ENCODE results near the gene ZFHX2.
"Not testable (repeated sequence)": the region's sequence is repeated elsewhere in the genome, so short reads cannot be mapped to it uniquely, and the experiment has no call there.

Gene ZFHX2

GRCh38 chr14:23544511-23545447, 6.8 kb downstream of the ZFHX2 start:
- no peak overlapping the region for H3K27ac ChIP-seq
- DNase-seq (ENCODE audit: low read depth, low spot score): no peak

GRCh38 chr14:23543403-23543802, 8.2 kb downstream of the ZFHX2 start:
- no peak for DNase-seq (ENCODE audit: low read depth, low spot score)
- no peak overlapping the region for H3K27ac ChIP-seq

GRCh38 chr14:23542261-23542660, 9.3 kb downstream of the ZFHX2 start:
- no peak for DNase-seq (ENCODE audit: low read depth, low spot score)
- no peak overlapping the region for H3K27ac ChIP-seq

GRCh38 chr14:23540141-23540469, 11.5 kb downstream of the ZFHX2 start:
- H3K27ac ChIP-seq: no peak overlapping the region
- DNase-seq (ENCODE audit: low read depth, low spot score): no peak

GRCh38 chr14:23539248-23540140, 12.1 kb downstream of the ZFHX2 start:
- DNase-seq (ENCODE audit: low read depth, low spot score): no peak
- H3K27ac ChIP-seq: no peak overlapping the region

GRCh38 chr14:23538785-23539184, 12.8 kb downstream of the ZFHX2 start:
- H3K27ac ChIP-seq: no peak overlapping the region
- DNase-seq (ENCODE audit: low read depth, low spot score): no peak

- DNase-seq (ENCODE audit: low read depth, low spot score): no peak
- no peak overlapping the region for H3K27ac ChIP-seq
These were observed 13.4 kb downstream of the ZFHX2 start for GRCh38 chr14:23538050-23538718.

- DNase-seq (ENCODE audit: low read depth, low spot score): no peak
- no peak overlapping the region for H3K27ac ChIP-seq
These were observed 14.1 kb downstream of the ZFHX2 start for GRCh38 chr14:23537351-23538049.

- not testable (repeated sequence) for H3K27ac ChIP-seq; DNase-seq (ENCODE audit: low read depth, low spot score)
These were observed 14.7 kb downstream of the ZFHX2 start for GRCh38 chr14:23536906-23537305.

GRCh38 chr14:23536494-23536893, 15.1 kb downstream of the ZFHX2 start:
- H3K27ac ChIP-seq: no peak overlapping the region
- DNase-seq (ENCODE audit: low read depth, low spot score): no peak

- no peak overlapping the region for H3K27ac ChIP-seq
- no peak for DNase-seq (ENCODE audit: low read depth, low spot score)
These were observed 15.6 kb downstream of the ZFHX2 start for GRCh38 chr14:23535943-23536342.

- no peak overlapping the region for H3K27ac ChIP-seq
- no peak for DNase-seq (ENCODE audit: low read depth, low spot score)
These were observed 17.7 kb downstream of the ZFHX2 start for GRCh38 chr14:23533652-23534435.

GRCh38 chr14:23532658-23533057, 18.9 kb downstream of the ZFHX2 start:
- DNase-seq (ENCODE audit: low read depth, low spot score): no peak
- H3K27ac ChIP-seq: no peak overlapping the region

GRCh38 chr14:23531391-23531790, 20.2 kb downstream of the ZFHX2 start:
- no peak for DNase-seq (ENCODE audit: low read depth, low spot score)
- H3K27ac ChIP-seq: no peak overlapping the region

- DNase-seq (ENCODE audit: low read depth, low spot score): no peak
These were observed 21.1 kb downstream of the ZFHX2 start for GRCh38 chr14:23530375-23531055.

GRCh38 chr14:23529016-23529415, 22.5 kb downstream of the ZFHX2 start:
- no peak overlapping the region for H3K27ac ChIP-seq
- DNase-seq (ENCODE audit: low read depth, low spot score): no peak

More at GRCh38 chr14:23530375-23531055, 21.1 kb downstream of the ZFHX2 start:
- no peak overlapping the region for H3K27ac ChIP-seq

GRCh38 chr14:23528555-23528954, 23.0 kb downstream of the ZFHX2 start:
- no peak for DNase-seq (ENCODE audit: low read depth, low spot score)

GRCh38 chr14:23525611-23526010, 26.0 kb downstream of the ZFHX2 start:
- DNase-seq (ENCODE audit: low read depth, low spot score): no peak
- H3K27ac ChIP-seq: no peak overlapping the region

More at GRCh38 chr14:23528555-23528954, 23.0 kb downstream of the ZFHX2 start:
- H3K27ac ChIP-seq: no peak overlapping the region

- no peak overlapping the region for H3K27ac ChIP-seq
These were observed 26.6 kb downstream of the ZFHX2 start for GRCh38 chr14:23524954-23525353.

More at GRCh38 chr14:23524954-23525353, 26.6 kb downstream of the ZFHX2 start:
- DNase-seq (ENCODE audit: low read depth, low spot score): no peak

Measured in epithelial cell of prostate (primary cell).